ENCODE results near the gene PPP4R3C.
"Not testable (repeated sequence)": the region's sequence is repeated elsewhere in the genome, so short reads cannot be mapped to it uniquely, and the experiment has no call there.

PPP4R3C gene

GRCh38 chrX:27463187-27463586, at the start of gene PPP4R3C:
TSS of gene PPP4R3C (minus strand) at chrX:27463341. CDS start at chrX:27463296, 45 bp downstream.
- DNase-seq: no peak

GRCh38 chrX:27491397-27491796, 28.3 kb upstream of the PPP4R3C start:
- no peak for DNase-seq

GRCh38 chrX:27466051-27466450, 2.9 kb upstream of the PPP4R3C start:
- DNase-seq: no peak

GRCh38 chrX:27465036-27465435, 1.9 kb upstream of the PPP4R3C start:
- no peak for DNase-seq

GRCh38 chrX:27459129-27459528, 4.0 kb downstream of the PPP4R3C start:
- DNase-seq: not testable (repeated sequence)

- DNase-seq: not testable (repeated sequence)
Measured at GRCh38 chrX:27458544-27458943, 4.6 kb downstream of the PPP4R3C start.

- no peak for DNase-seq
Measured at GRCh38 chrX:27451324-27451723, 11.8 kb downstream of the PPP4R3C start.

GRCh38 chrX:27446423-27446822, 16.7 kb downstream of the PPP4R3C start:
- no peak for DNase-seq

- no peak for DNase-seq
Measured at GRCh38 chrX:27445438-27445837, 17.7 kb downstream of the PPP4R3C start.

GRCh38 chrX:27444093-27444908, 18.8 kb downstream of the PPP4R3C start:
- DNase-seq: no peak

GRCh38 chrX:27442392-27442791, 20.7 kb downstream of the PPP4R3C start:
- DNase-seq: not testable (repeated sequence)

- no peak for DNase-seq
Measured at GRCh38 chrX:27439771-27440170, 23.4 kb downstream of the PPP4R3C start.

GRCh38 chrX:27438937-27439336, 24.2 kb downstream of the PPP4R3C start:
- DNase-seq: no peak

- no peak for DNase-seq
Measured at GRCh38 chrX:27435031-27435430, 28.1 kb downstream of the PPP4R3C start.

Data from activated CD4-positive, alpha-beta T cell treated with anti-CD3 and anti-CD28 coated beads, Interleukin-2, amount 50 U/mL, for 4 hours (primary cell).